Measurements from ENCODE around the gene CYB5R2. TPM values are rescaled to one million over a fixed set of nuclear protein-coding genes. Genes with fewer than 3 reads are reported as not detected.

The CYB5R2 gene
- total RNA-seq, 1 experiment from 2014 or later, result 40.3 TPM

DNA sequence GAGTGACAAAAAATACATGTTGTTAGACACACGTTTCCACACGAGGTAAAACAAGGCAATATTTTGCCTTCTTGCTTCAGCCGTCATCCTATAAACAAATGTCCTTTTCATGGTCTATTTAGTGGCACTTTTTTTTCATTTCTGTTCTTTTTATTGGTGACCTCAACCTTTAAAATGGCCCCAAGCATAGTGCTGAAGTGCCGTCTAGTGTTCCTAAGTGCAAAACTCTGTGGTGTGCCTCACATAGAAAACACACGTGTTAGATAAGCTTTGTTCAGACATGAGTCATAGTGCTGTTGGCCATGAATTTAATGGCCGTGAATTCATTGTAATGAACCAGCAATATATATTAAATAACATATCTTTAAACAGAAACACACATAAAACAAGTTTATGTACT lies 17.3 kb upstream of the CYB5R2 start:
- ATAC-seq, result 0 out of 2 replicates have a peak, but pooled peaks have one; percentile 12

DNA sequence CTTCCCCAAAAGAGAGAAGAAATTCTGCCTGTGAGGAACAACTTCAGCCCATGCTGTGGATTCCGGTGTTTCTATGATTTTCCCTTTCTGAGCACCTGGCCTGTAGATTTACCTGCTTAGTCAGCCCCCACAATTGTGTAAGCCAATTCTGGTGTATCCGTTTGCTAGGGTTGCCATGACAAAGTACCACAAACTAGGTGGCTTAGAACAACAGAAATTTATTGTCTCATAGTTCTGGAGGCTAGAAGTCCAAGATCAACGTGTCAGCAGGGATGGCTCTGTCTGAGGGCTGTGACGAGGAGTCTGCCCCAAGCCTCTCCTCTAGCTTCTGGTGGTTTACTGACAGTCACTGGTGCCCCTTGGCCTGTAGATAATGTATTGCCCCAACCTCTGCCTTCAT lies 15.9 kb upstream of the CYB5R2 start:
- ChIA-PET POLR2A (no interaction called here), CTCF (interaction anchor here (1.1 to 1.9 kb wide), 2 partner anchors 32 to 591 kb away, joined by 3 to 6 read pairs; no protein-coding TSS in a partner anchor)
- H3K27me3 Mint-ChIP-seq (ENCODE audit: low read depth), result peaks cover 7% of the 10 kb centered on the region
- H3K36me3 Mint-ChIP-seq, result no peaks in the 10 kb centered on the region
- peaks cover 29% of the 10 kb centered on the region for H3K4me1 Mint-ChIP-seq
- H3K4me3 Mint-ChIP-seq, result no peak overlapping the region
- no peak for DNase-seq (ENCODE audit: low spot score)
- ATAC-seq, result no peak
- TF ChIP-seq MLX (CRISPR knock-in tag; IDR thresholded peaks at IDR 0.05), result no peak
- no peak for TF ChIP-seq RELA (CRISPR knock-in tag; IDR thresholded peaks at IDR 0.05; ENCODE audit: borderline replicate concordance)
- TF ChIP-seq USF2 (CRISPR knock-in tag; IDR thresholded peaks at IDR 0.05), result no peak
- TF ChIP-seq ZNF281 (CRISPR knock-in tag; IDR thresholded peaks at IDR 0.05), result no peak
- TF ChIP-seq CBFB (CRISPR knock-in tag; IDR thresholded peaks at IDR 0.05; ENCODE audit: low read depth), result no peak
- TF ChIP-seq GABPB1 (CRISPR knock-in tag; IDR thresholded peaks at IDR 0.05), result no peak
- TF ChIP-seq NR1H2 (CRISPR knock-in tag; IDR thresholded peaks at IDR 0.05), result no peak
- TF ChIP-seq, protein P1, sequence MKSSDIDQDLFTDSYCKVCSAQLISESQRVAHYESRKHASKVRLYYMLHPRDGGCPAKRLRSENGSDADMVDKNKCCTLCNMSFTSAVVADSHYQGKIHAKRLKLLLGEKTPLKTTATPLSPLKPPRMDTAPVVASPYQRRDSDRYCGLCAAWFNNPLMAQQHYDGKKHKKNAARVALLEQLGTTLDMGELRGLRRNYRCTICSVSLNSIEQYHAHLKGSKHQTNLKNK (CRISPR knock-in tag; IDR thresholded peaks at IDR 0.05), result no peak
- TF ChIP-seq CREM (CRISPR knock-in tag; IDR thresholded peaks at IDR 0.05), result no peak
- TF ChIP-seq TP53 (CRISPR knock-in tag; IDR thresholded peaks at IDR 0.05), result no peak
- TF ChIP-seq ATF1 (CRISPR knock-in tag; IDR thresholded peaks at IDR 0.05), result no peak
- no peak for TF ChIP-seq ZNF532 (CRISPR knock-in tag; IDR thresholded peaks at IDR 0.05; ENCODE audit: borderline replicate concordance)
- TF ChIP-seq E2F1 (CRISPR knock-in tag; IDR thresholded peaks at IDR 0.05), result no peak
- no peaks in the 10 kb centered on the region for H3K9me3 Mint-ChIP-seq
- H3K27ac Mint-ChIP-seq, result no peak overlapping the region

More for the DNA sequence above, 17.3 kb upstream of the CYB5R2 start:
- no peaks in the 10 kb centered on the region for H3K36me3 Mint-ChIP-seq
- H3K4me3 Mint-ChIP-seq, result no peak overlapping the region
- no peak for DNase-seq (ENCODE audit: low spot score)
- H3K9me3 Mint-ChIP-seq, result no peaks in the 10 kb centered on the region
- H3K27ac Mint-ChIP-seq, result no peak overlapping the region
- H3K27me3 Mint-ChIP-seq (ENCODE audit: low read depth), result peaks cover 9% of the 10 kb centered on the region
- ChIA-PET POLR2A (no interaction called here), CTCF (interaction anchor here (0.6 to 1.6 kb wide), 9 partner anchors 9 to 592 kb away, joined by 3 to 5 read pairs (median 3); no protein-coding TSS in a partner anchor)
- TF ChIP-seq JUN (CRISPR knock-in tag; IDR thresholded peaks at IDR 0.05) (no peak), ZNF138 (CRISPR knock-in tag; conservative IDR thresholded peaks at IDR 0.05) (no peak)
- peaks cover 29% of the 10 kb centered on the region for H3K4me1 Mint-ChIP-seq
